HG03039 (cell line): ENCODE results near the gene KSR1.
"Not testable (repeated sequence)": the region's sequence is repeated elsewhere in the genome, so short reads cannot be mapped to it uniquely, and the experiment has no call there.

Experiments
- ATAC-seq: cut with Tn5 transposase; IDR thresholded peaks from one replicate; pipeline ENCODE4 v1.9.1; 2021; ENCODE audit warnings: mild to moderate bottlenecking, moderate library complexity; ENCODE audit not compliant: unreplicated experiment

The KSR1 gene

DNA sequence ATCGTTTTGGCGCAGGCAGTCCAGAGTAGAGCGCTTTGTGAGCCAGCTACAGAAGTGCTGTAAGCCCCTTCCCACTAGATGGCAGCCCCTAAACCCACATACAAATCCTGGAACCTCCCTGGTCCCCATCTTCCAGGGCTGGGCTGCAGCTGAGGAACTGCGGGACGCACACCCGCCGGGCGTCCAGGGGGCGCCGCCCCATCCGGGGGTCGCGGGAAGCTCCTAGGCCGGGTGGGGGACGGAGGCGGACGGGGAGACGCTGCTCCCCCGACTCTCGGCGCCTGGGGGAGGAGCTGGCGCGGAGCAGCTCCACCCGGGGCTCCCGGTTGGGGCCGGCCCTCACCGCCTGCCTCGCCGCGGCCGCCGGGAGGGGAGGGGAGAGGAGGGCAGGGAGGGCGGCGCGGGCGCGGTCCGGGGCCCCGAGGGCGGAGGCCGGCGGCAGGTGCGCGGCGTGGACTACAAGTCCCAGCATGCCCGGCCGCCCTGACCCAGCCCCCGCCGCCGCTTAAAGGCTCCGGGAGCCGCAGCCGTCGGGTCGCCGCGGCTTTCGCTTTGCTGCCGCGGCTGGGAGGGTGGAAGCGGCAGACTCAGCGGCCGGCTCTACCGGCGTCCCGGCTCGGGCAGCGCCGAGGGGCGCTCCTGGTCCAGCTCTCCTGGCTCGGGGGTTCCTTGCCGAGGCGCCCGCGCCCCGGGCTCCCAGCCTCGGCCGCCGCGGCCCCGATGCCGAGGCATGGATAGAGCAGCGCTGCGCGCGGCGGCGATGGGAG lies at the start of gene KSR1:
TSS of gene KSR1 (plus strand) at position 535 of the 767 bp plus-strand sequence. CDS start at position 731, 196 bp downstream.
- ATAC-seq, result peak; percentile 76

DNA sequence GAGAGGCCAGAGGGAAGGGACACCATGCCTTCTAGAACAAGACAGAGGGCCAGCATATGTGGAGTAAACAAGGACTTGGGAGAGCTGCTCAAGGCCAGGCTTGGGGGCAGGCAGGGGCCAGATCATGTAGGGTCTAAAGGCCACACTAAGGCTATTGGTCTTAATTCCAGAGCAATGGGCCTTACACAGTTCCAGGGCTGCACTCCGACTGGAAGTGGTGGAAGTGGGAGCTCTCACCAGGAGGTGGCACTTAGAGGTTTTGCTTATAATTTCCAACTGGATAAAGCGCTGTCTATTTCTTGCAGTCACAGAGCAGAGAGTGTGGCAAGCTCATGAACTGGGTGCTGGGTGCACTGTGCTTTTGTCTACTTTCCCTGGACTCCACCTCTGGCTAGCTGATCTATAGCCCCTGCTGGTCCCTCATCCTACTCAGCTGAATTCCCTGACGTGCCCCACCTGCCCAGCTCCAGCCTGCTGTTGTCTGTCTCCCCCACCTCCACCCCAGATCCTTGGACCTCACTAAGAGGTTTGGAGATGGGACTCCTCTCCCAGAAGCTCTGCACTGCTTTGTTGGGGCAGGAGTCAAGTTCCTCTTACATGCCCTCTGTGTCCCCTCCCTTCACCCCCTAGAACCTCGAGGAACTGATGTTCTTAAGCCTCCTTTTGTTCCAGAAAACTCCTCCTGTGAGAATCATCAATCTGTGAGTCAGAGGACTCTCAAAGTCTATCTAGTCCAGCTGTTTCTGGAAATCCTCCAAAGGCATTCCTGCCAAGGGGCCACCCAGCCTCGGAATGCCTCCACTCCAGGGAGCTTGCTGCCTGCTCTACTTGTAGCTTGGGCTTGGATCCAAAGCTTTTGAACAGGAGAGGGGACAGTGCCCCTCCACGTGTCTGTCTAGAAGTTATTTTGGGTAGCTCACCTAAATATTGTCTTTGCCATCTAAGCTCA lies 48.1 kb upstream of the KSR1 start:
- no peak for ATAC-seq

DNA sequence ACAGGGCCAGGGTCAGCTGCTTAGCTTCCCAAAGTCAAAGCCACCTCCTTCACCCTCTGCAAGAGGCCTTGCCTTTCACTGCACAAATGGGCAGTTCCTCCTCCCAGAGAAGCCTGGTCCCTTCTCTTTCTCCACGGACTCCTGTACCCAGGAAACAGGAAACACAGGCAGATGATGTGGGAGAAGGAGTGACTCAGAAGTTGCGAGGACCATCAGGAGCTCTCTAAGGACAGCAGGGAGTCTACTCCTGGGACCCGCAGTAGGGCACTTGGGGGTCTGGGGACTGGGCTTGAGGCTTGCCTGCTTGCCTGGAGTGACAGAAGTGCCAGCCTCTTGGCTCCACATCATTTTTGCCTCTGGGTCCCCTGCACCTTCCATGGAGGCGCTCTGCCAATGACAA lies 47.4 kb upstream of the KSR1 start:
- no peak for ATAC-seq

DNA sequence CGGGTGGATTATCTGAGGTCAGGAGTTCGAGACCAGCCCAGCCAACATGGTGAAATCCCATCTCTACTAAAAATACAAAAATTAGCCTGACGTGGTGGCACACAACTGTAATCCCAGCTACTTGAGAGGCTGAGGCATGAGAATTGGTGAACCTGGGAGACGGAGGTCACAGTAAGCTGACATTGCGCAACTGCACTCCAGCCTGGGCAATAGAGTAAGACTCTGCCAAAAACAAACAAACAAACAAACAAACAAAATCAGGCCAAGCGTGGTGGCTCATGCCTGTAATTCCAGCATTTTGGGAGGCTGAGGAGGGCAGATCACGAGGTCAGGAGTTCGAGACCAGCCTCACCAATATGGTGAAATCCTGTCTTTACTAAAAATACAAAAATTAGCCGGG lies 44.1 kb upstream of the KSR1 start:
- ATAC-seq, result not testable (repeated sequence)

DNA sequence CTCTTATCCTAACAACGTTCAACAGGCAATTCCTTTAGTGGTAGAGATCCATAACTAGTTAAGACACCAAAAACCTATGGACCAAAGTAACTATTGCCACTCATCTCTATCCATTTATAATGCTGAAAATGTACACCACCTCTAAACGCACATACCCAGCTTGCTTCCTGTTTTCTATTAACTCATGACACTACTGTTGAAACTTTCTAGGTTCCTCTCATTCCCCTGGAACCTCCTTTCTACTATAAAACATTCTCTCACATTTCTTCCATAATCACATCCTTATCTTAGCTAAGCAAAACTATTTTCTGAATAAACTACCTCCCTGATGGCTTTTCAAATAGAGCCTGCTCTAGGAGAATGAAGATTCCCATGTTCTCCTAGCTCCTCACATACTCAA lies 42.9 kb upstream of the KSR1 start:
- ATAC-seq, result no peak

DNA sequence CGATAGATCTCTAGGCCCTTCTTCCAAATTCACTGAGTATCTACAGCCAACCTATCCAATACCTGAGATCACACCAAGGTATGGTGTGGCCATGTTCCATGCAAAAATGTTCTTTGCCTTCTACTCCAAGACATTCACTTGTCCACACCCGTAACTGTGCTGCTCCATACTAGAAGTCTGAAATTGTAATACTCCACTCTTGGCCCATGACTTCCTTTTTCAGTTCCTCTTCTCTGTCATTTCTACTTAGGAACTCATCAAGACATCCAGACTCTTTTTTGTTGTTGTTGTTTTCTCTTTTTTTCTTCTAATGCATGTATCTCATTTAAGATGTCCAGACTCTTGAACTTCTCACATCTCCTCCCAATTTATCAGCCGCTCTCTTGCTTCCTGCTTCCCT lies 42.5 kb upstream of the KSR1 start:
- no peak for ATAC-seq

DNA sequence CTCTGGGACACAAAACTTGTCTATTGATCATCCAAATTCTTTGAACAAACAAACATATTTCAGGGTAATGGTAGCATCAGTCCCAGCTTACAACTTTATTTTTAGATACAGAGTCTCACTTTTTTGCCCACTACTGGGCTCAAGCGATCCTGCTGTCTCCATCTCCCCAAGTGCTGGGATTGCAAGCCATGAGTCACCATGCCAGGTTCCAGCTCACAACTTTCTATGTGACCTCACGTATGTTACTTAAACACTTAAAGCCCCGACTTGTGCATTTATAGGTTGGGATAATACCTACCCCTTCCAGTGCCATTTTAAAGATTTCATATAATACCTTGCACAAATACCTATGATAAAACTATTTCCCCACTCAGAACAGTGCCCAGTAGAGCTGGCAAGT lies 42.0 kb upstream of the KSR1 start:
- ATAC-seq, result no peak

DNA sequence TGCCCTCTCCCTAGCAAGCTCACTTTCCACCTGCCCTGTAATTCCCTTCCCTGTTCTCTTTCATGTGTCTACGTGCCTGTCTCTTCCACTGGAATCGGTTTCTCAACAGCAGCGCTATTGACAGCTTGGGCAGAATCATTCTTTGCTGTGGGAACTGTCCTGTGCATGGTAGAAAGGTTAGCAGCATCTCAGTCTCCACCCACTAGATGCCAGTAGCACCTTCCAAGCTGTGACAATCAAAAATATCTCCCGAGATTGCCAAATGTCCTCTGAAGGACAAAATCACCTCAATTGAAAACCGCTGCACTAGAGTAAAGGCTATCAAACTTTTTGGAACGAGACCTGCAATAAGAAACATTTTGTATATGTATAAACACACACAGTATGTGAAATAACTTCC lies 41.6 kb upstream of the KSR1 start:
- no peak for ATAC-seq

DNA sequence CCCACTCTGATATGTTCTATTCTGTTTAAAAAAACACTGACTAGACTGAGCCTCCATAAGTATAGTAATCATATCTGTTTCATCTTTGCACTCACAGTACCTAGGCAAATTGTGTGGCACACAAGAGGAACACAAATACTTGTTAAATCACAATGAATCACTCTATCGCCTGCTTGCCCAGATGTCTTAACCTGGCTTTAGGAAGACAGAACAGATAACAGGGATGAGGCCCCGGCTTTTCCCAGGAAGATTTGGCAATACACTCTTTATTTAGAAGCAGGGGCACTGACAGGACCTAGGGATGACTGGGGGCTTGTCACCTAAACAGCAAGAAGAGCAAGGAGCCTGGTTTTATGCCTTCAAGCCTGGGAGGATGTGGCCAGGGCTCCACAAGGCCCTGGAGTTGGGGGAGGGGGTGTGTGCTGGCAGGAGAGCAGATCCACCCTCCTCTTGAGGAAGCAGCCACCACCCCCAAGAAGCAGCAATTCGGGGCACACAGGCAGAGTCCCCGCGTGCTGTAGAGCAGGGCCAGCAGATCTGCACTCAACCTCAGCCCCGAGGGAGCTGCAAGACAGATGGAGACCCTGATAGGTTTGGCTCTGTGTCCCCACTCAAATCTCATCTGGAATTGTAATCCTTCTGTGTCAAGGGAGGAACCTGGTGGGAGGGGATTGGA lies 41.0 kb upstream of the KSR1 start:
- no peak for ATAC-seq

DNA sequence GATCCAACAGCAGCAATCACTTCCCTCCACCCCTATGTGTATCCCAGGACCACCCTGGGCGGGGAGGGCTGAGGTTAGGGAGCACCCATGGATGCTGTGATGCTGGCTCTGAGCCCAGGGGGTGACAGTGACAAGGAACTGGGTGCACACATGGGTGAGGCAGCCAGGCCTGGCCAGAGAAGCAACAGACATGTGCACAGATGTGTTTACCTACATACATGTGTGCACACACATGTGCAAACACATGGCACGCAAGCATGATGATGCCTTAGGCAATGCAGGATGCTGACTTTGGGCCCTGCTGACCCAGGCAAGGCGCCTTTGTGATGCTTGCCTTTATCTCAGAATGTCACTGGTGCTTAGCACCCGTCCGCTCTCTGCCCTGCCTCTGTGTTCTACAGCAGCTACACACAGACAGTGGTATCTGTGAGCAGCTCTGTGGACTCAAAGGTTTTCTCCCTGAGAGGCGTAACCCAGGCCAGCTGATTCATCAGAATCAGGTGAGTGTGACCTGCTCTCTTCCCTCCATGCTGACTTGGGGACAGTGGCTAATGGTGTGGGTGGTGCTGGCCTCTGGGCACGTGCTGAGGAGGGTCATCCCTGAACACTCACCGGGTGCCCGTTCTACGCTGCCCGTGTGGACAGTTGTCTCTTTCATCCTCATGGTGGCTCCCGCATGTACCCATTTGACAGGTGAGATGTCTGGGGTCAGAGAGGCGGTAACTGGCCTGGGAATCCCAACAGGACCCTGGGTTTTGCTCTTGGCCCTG lies 38.5 kb upstream of the KSR1 start:
- ATAC-seq, result no peak

DNA sequence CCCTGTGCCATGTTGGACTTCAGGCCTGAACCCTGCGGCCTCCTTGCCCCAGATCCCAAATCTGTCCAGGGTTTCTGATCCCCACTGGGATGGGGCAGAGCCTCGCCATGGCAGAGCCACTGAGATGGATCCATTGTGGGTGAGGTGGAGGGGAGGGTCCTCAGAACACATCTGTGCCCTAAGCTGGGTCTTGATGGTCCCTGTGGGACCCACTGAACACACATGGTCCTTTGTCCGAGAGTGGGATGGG lies 38.0 kb upstream of the KSR1 start:
- ATAC-seq, result no peak

DNA sequence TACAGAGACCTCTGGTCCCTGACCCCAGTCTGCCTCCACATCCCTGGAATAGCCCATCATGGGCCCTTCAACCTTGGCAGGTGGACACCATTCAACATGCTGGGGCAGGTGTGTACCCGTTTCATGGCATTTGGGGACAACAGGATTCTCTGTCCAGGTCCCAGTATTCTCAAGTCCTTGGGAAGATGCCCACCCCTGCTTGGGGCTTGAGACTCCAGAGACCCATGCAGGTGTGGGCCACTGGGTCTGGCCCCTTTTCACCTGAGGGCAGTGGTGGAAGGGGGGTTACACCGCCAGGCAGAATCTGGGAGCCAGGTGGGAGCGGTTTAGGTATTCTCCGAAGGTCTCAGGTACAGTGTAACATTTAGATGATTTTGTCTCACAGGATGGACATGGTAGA lies 37.1 kb upstream of the KSR1 start:
- no peak for ATAC-seq

DNA sequence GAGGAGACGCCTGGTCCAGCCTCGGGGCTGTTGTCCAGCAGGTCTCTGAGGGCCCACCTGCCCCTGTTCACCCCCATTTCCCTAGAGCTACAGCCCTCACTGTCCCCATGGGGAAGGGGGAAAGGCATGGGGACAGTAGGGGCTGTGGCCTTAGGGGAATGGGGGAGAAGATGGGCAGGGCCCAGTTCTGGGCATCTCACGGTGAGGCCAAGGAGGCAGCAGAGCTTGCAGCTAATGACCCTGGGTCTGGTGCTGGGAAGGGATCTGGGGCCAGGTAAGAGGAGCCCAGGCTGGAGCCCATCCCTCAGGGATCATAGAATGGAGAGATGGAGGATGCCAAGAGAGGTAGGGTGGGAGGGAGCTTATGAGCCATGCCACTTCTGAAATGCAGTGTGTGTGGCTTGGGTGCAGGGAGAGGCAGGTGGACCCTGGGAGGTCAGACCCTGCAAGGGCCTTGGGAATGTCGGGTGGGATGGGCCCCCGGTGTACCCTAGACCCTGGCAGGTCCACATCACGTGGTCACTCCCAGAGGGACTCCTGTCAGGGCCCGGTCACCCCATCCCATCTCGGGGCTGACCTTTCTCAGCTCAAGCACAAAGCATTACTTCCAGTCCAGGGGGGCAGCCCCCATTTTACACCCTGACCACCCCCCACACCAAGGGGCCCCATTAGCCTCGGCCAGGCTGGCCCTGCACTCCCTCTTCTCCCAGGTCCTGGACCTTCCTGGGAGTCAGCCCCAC lies 35.9 kb upstream of the KSR1 start:
- no peak for ATAC-seq

DNA sequence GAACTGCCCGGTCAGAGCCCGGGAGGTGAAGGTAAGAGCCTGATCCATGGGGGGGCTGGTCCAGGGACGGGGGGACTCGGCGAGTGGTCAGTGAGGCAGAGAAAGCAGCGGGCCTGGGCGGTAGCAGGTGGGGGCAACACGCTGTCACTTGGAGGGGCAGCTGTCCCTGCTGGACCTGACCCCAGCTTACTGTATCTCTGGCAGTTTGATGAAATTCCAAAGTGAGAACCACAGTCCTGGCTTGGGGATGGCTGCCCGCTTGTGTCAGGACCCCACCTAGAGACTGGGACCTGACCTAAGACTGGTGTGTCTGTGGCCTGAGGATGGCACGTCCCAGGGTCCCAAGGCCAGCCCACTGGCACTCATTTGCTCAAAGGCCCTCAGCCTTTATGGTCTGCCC lies 35.1 kb upstream of the KSR1 start:
- ATAC-seq, result no peak

DNA sequence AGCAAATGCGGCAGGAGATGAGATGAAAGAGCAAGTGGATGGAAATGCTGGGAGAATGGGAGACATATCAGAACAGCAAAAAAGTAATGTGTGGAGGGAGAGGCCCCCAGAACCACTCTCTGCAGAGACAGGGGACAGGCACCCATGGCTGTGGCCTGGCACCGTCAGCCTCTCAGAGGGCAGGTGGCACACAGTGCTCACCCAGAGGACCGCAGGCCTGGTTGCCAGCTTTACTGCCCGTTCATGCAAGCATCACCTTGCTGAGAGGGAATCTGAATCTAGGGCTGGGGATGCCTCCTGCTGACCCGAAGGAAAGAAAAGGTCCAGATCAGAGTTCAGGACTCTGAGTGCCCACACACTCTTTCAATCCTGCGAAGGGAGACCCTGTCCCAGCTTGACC lies 34.6 kb upstream of the KSR1 start:
- not testable (repeated sequence) for ATAC-seq

DNA sequence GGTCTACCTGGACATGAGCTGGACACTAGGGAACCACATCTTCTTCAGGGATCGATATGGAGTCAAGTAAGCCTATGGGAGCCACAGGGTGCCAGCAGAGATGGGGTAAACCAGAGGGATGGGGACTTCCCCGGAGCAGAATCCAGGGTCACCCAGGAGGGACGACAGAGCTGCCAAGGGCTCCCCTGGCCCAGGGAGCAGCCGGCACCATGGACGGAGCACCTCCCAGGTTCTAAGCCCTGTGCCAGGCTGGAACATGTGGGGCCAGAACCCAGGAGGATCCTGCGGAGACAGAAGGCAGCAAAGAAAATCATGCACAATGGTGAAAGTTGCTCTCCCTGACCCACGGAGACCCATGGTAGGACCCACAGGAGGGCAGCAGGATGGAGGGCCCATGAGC lies 33.6 kb upstream of the KSR1 start:
- no peak for ATAC-seq

DNA sequence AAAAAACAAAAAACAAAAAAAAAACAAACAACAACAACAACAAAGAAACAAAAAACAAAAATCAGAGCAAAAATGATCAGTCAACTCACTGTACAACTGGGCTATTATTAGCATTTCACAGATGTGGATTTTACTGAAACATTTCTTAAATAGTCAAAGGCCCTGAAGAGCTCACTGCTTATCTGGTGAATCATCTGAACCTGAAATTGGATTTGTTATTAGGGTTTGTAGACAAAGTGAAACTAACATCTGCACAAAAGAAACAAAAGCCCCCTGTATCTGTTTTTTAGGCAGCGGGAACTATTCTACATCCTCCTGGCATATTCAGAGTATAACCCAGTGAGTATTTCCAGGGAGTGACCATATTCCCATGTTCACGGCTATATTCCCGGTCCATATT lies 32.6 kb upstream of the KSR1 start:
- no peak for ATAC-seq

DNA sequence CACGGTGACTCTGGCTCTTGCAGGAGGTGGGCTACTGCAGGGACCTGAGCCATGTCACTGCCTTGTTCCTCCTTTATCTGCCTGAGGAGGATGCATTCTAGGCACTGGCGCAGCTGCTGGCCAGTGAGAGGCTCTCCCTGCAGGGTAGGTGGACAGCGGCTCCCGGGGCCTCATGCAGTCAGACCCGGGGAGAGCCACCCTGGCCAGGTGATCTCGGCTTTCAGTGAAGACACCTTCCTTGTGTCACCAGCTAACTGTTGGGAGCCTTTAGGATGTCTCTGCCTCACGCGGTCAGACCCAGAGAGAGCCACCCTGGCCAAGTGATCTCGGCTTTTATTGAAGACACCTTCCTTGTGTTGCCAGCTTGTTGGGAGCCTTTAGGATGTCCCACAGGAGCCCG lies 31.7 kb upstream of the KSR1 start:
- no peak for ATAC-seq

DNA sequence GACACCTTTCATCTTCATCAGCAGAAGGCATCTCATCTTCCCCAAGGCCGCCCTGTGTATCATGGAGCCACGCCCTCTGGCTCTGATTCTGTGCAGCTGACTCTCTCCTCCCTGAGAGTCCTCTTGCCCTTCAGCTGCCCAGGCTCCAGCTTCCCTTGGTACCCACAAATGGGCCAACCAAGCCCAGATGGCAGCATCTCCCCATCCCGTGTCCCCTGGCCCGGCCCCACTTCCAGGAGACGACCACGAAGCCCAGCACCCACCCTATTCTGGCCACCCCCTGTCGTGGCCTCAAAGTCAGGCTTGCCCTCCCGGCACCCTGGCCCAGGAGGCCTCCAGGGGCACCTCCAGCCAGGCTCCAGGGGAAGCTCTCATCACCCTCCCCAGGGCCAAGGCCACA lies 31.3 kb upstream of the KSR1 start:
- no peak for ATAC-seq

DNA sequence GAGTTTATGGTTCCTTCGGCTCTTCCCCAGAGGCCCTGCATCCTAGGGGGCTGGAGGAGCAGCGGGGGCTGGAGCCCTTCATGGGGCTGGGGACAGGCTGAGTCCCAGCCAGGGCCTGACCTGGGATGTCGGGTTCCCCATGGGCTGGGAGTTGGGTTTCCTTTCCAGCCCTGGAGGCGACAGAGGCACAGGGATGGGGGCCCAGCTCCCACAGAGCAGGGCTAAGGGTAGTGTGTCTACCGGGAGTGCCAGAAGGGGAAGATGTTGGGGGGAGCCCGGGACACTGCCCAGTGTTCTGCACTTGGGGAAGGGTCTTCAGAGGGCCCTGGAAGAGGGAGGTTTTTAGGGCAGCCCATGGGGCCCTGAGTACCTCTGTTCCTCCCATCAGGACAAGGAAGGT lies 30.7 kb upstream of the KSR1 start:
- not testable (repeated sequence) for ATAC-seq
